ENCODE data around the gene RTN4. TPM values are rescaled to one million over a fixed set of nuclear protein-coding genes. Genes with fewer than 3 reads are reported as not detected.

Gene RTN4
- 648 TPM for total RNA-seq

GRCh38 chr2:55050100-55050994 lies at the start of gene RTN4:
Gene RTN4 (minus strand): TSS chr2:55050451. CDS start chr2:55050300, 151 bp downstream.

Small RNA genes lying within 50 kb of the gene (small RNA-seq; reads per million reads assigned to genes)
- gene RNU6-433P (ENCODE audit: low replicate concordance) = not detected

Other genes starting within 250 kb of the RTN4 start
- 56.7 TPM for gene CLHC1, start 181.8 kb upstream of the RTN4 start, total RNA-seq
- 452 TPM for gene RPS27A, start 182.2 kb upstream of the RTN4 start, total RNA-seq
- 21.0 TPM for gene MTIF2, start 218.8 kb upstream of the RTN4 start, total RNA-seq

Data from parietal lobe (tissue), 2 donors.